RCC 7860 (cell line): Measurements from ENCODE around the gene MAN2B2.

Experiments used
- DNase-seq: peaks from one replicate; pipeline ENCODE4 v3.0.0-alpha.2; 2015; ENCODE audit warnings: low spot score
- FAIRE-seq: peaks from 2 replicates; lab custom pipeline; 2012; peaks lifted over from hg19 to GRCh38; lab: Jason Lieb, UNC

The MAN2B2 gene

GRCh38 chr4:6574747-6575502, at the start of gene MAN2B2:
Gene MAN2B2, plus strand, starts transcription at chr4:6575189. Its CDS starts 22 bp downstream, at chr4:6575211.
- FAIRE-seq (no peak), DNase-seq (peak; percentile 51)

GRCh38 chr4:6525474-6525873, 49.5 kb upstream of the MAN2B2 start:
- no peak for FAIRE-seq
- no peak for DNase-seq

- DNase-seq (no peak), FAIRE-seq (no peak)
These were observed 48.8 kb upstream of the MAN2B2 start for GRCh38 chr4:6526156-6526555.

- DNase-seq (no peak), FAIRE-seq (no peak)
These were observed 48.3 kb upstream of the MAN2B2 start for GRCh38 chr4:6526671-6527091.

GRCh38 chr4:6527259-6527658, 47.7 kb upstream of the MAN2B2 start:
- no peak for FAIRE-seq
- DNase-seq: no peak

GRCh38 chr4:6527683-6528595, 47.0 kb upstream of the MAN2B2 start:
- no peak for DNase-seq
- no peak for FAIRE-seq

GRCh38 chr4:6529021-6529420, 46.0 kb upstream of the MAN2B2 start:
- DNase-seq (no peak), FAIRE-seq (no peak)

GRCh38 chr4:6530301-6530700, 44.7 kb upstream of the MAN2B2 start:
- DNase-seq (no peak), FAIRE-seq (no peak)

GRCh38 chr4:6530964-6531363, 44.0 kb upstream of the MAN2B2 start:
- DNase-seq (no peak), FAIRE-seq (no peak)

- FAIRE-seq (no peak), DNase-seq (no peak)
These were observed 42.9 kb upstream of the MAN2B2 start for GRCh38 chr4:6532102-6532501.

- FAIRE-seq (no peak), DNase-seq (no peak)
These were observed 42.3 kb upstream of the MAN2B2 start for GRCh38 chr4:6532658-6533057.

GRCh38 chr4:6534050-6534449, 40.9 kb upstream of the MAN2B2 start:
- FAIRE-seq: no peak
- no peak for DNase-seq

- DNase-seq (no peak), FAIRE-seq (no peak)
These were observed 40.2 kb upstream of the MAN2B2 start for GRCh38 chr4:6534618-6535328.

GRCh38 chr4:6535329-6535692, 39.7 kb upstream of the MAN2B2 start:
- FAIRE-seq: no peak

GRCh38 chr4:6535706-6536105, 39.3 kb upstream of the MAN2B2 start:
- FAIRE-seq: no peak
- no peak for DNase-seq

More at GRCh38 chr4:6535329-6535692, 39.7 kb upstream of the MAN2B2 start:
- no peak for DNase-seq

GRCh38 chr4:6538111-6538510, 36.9 kb upstream of the MAN2B2 start:
- no peak for DNase-seq
- FAIRE-seq: no peak

GRCh38 chr4:6538575-6538974, 36.4 kb upstream of the MAN2B2 start:
- no peak for DNase-seq
- no peak for FAIRE-seq

GRCh38 chr4:6539009-6539764, 35.8 kb upstream of the MAN2B2 start:
- DNase-seq (peak; percentile 31), FAIRE-seq (no peak)

- FAIRE-seq (no peak), DNase-seq (no peak)
These were observed 34.1 kb upstream of the MAN2B2 start for GRCh38 chr4:6540879-6541278.

GRCh38 chr4:6541789-6542188, 33.2 kb upstream of the MAN2B2 start:
- DNase-seq: peak; percentile 70
- FAIRE-seq: no peak

- FAIRE-seq (no peak), DNase-seq (no peak)
These were observed 32.0 kb upstream of the MAN2B2 start for GRCh38 chr4:6542951-6543350.
